Kidney epithelial cell (primary cell): ENCODE measurements around the gene PTPRQ. TPM values are rescaled to one million over a fixed set of nuclear protein-coding genes. Genes with fewer than 3 reads are reported as not detected.

Experiments
- DNase-seq: peaks from one replicate; pipeline ENCODE4 v3.0.0-alpha.2; 2010; ENCODE audit warnings: low read depth
- H3K27me3 ChIP-seq: 2 replicates; pipeline ENCODE4 v1.6.0; 2011; ENCODE audit warnings: low read length; ENCODE audit not compliant: control insufficient read depth, insufficient read depth
- H3K36me3 ChIP-seq: 2 replicates; pipeline ENCODE4 v1.5.1; 2011; ENCODE audit warnings: low read length; ENCODE audit not compliant: control insufficient read depth, insufficient read depth
- H3K4me3 ChIP-seq: 2 replicates; pipeline ENCODE4 v1.5.1; 2011; ENCODE audit warnings: low read depth, mild to moderate bottlenecking, control low read depth, low read length
- CTCF ChIP-seq: IDR thresholded peaks from 2 replicates; pipeline ENCODE4 v1.5.1; 2011; ENCODE audit warnings: mild to moderate bottlenecking, moderate library complexity, low read length, control low read depth, inconsistent platforms; ENCODE audit not compliant: insufficient read depth, poor library complexity, severe bottlenecking
- total RNA-seq: library from RNA; depleted of rRNA; stranded (reverse); fragments of >200 nt; gene quantifications from 2 replicates; pipeline ENCODE4 v1.2.3, GENCODE V29; 2015

The PTPRQ gene
- total RNA-seq, 1 donor from 2014 or later, result under 0.01 TPM

GRCh38 chr12:80493466-80493865 is 49.4 kb downstream of the PTPRQ start:
- no peak for TF ChIP-seq CTCF
- Histone ChIP-seq H3K27me3 (no peaks in the 10 kb centered on the region), H3K36me3 (no peaks in the 10 kb centered on the region), H3K4me3 (no peak overlapping the region)
- no peak for DNase-seq

GRCh38 chr12:80494836-80495235 is 50.8 kb downstream of the PTPRQ start:
- H3K4me3 ChIP-seq, result no peak overlapping the region
- H3K27me3 ChIP-seq, result no peaks in the 10 kb centered on the region
- TF ChIP-seq CTCF, result no peak
- no peaks in the 10 kb centered on the region for H3K36me3 ChIP-seq
- DNase-seq, result no peak

- no peak for TF ChIP-seq CTCF
- H3K27me3 ChIP-seq, result no peaks in the 10 kb centered on the region
- no peaks in the 10 kb centered on the region for H3K36me3 ChIP-seq
- no peak for DNase-seq
- H3K4me3 ChIP-seq, result no peak overlapping the region
Measured at GRCh38 chr12:80498059-80498728, 54.2 kb downstream of the PTPRQ start.

GRCh38 chr12:80504389-80505163 is 60.5 kb downstream of the PTPRQ start:
- no peak for DNase-seq
- no peaks in the 10 kb centered on the region for H3K27me3 ChIP-seq
- H3K4me3 ChIP-seq, result no peak overlapping the region
- H3K36me3 ChIP-seq, result no peaks in the 10 kb centered on the region
- no peak for TF ChIP-seq CTCF

GRCh38 chr12:80509781-80510556 is 65.9 kb downstream of the PTPRQ start:
- no peak for TF ChIP-seq CTCF
- H3K36me3 ChIP-seq, result no peaks in the 10 kb centered on the region
- H3K27me3 ChIP-seq, result no peaks in the 10 kb centered on the region
- DNase-seq, result no peak
- H3K4me3 ChIP-seq, result no peak overlapping the region
